ENCODE results near the gene TPCN1. TPM values are rescaled to one million over a fixed set of nuclear protein-coding genes. Genes with fewer than 3 reads are reported as not detected.

The TPCN1 gene
- total and polyA plus RNA-seq, 2 of the 13 experiments (the other 11 are each of a cell fraction or from before 2014, with no cell fraction given) = 8.0 to 26.8 TPM

DNA sequence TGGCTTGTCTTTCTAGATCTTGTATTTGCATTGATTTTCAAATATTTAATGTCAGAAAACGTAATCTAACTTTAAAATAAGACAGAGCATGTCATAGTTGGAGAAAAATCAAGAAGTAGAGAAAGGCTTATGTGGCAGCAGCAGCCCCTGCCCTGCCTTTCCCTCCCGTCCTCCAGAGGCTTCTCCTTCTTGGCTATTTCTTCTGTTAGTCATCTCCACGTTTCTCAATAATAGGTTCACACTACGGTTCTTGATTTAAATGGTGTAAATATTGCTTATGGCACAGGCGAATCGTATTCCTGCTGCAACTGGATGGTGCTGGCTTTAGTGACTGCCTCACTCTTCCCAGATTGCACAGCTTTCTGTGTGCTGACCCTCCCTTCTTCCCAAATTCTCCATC, 70.8 kb downstream of the TPCN1 start:
- H2AFZ ChIP-seq (ENCODE audit: low read length) = no peak overlapping the region
- no peak overlapping the region for H3K4me3 ChIP-seq (replicated peaks in 1 of 3; ENCODE audit: insufficient read depth in 1 of 3, low read depth in 2 of 3, low read length in 3 of 3)
- no peaks in the 10 kb centered on the region for H3K79me2 ChIP-seq (ENCODE audit: insufficient read depth, low read length)
- ATAC-seq (no peak), FAIRE-seq (no peak), DNase-seq (ENCODE audit: low spot score) (no peak)
- POLR2A ChIA-PET = no interaction called here
- in situ Hi-C loops (cut with HindIII; ENCODE audit: extremely low pct_ligation_motif_present, low pct_unique_long_range_greater_than_20kb) = no loop called here
- no peak overlapping the region for H3K4me2 ChIP-seq (ENCODE audit: low read depth, low read length)
- BruUV-seq (replicated peaks) = no TSS peak
- intact Hi-C loops (cut with micrococcal nuclease; ENCODE audit: unreplicated experiment) = no loop called here
- H3K27ac ChIP-seq (ENCODE audit: extremely low read length, insufficient read depth, low read length) = no peak overlapping the region
- H4K20me1 ChIP-seq (ENCODE audit: insufficient read depth, low read length) = no peaks in the 10 kb centered on the region
- H3K4me1 ChIP-seq (ENCODE audit: insufficient read depth, low read length) = peaks cover 4% of the 10 kb centered on the region
- peaks cover 11 to 15% of the 10 kb centered on the region in 2 experiments; a peak in 4 of 5 replicates for H3K36me3 ChIP-seq (replicated peaks in 1 of 2; ENCODE audit: control insufficient read depth in 1 of 2, insufficient read depth in 2 of 2, low read length in 2 of 2)
- 87% methylated on average over 6 of the region's 6 CpGs for WGBS (ENCODE audit: low lambda C conversion rate)
- no peaks in the 10 kb centered on the region for H3K27me3 ChIP-seq (ENCODE audit: control insufficient read depth in 1 of 2, insufficient read depth in 2 of 2, low read length in 2 of 2)
- TF ChIP-seq ZNF749 (CRISPR knock-in tag; IDR thresholded peaks at IDR 0.05; ENCODE audit: borderline replicate concordance) (no peak), EEA1 (CRISPR knock-in tag; IDR thresholded peaks at IDR 0.05; ENCODE audit: borderline replicate concordance) (no peak), DNMT3B (CRISPR knock-in tag; conservative IDR thresholded peaks at IDR 0.05) (no peak), CENPX (CRISPR knock-in tag; IDR thresholded peaks at IDR 0.05) (no peak), ZKSCAN8 (CRISPR knock-in tag; IDR thresholded peaks at IDR 0.05; ENCODE audit: borderline replicate concordance) (no peak), KDM2A (CRISPR knock-in tag; IDR thresholded peaks at IDR 0.05; ENCODE audit: borderline replicate concordance, low read depth) (no peak), HNRNPK (IDR thresholded peaks at IDR 0.05; ENCODE audit: low read depth, low read length, poor library complexity, severe bottlenecking) (no peak), PHF8 (CRISPR knock-in tag; IDR thresholded peaks at IDR 0.05) (no peak), MED8 (CRISPR knock-in tag; IDR thresholded peaks at IDR 0.05; ENCODE audit: insufficient replicate concordance) (no peak), ZNF670 (CRISPR knock-in tag; IDR thresholded peaks at IDR 0.05; ENCODE audit: borderline replicate concordance) (no peak), CEBPG (CRISPR knock-in tag; IDR thresholded peaks at IDR 0.05) (no peak)
- TF ChIP-seq, protein P1, sequence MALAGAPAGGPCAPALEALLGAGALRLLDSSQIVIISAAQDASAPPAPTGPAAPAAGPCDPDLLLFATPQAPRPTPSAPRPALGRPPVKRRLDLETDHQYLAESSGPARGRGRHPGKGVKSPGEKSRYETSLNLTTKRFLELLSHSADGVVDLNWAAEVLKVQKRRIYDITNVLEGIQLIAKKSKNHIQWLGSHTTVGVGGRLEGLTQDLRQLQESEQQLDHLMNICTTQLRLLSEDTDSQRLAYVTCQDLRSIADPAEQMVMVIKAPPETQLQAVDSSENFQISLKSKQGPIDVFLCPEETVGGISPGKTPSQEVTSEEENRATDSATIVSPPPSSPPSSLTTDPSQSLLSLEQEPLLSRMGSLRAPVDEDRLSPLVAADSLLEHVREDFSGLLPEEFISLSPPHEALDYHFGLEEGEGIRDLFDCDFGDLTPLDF (CRISPR knock-in tag; IDR thresholded peaks at IDR 0.05) = no peak
- TF ChIP-seq, protein P2, sequence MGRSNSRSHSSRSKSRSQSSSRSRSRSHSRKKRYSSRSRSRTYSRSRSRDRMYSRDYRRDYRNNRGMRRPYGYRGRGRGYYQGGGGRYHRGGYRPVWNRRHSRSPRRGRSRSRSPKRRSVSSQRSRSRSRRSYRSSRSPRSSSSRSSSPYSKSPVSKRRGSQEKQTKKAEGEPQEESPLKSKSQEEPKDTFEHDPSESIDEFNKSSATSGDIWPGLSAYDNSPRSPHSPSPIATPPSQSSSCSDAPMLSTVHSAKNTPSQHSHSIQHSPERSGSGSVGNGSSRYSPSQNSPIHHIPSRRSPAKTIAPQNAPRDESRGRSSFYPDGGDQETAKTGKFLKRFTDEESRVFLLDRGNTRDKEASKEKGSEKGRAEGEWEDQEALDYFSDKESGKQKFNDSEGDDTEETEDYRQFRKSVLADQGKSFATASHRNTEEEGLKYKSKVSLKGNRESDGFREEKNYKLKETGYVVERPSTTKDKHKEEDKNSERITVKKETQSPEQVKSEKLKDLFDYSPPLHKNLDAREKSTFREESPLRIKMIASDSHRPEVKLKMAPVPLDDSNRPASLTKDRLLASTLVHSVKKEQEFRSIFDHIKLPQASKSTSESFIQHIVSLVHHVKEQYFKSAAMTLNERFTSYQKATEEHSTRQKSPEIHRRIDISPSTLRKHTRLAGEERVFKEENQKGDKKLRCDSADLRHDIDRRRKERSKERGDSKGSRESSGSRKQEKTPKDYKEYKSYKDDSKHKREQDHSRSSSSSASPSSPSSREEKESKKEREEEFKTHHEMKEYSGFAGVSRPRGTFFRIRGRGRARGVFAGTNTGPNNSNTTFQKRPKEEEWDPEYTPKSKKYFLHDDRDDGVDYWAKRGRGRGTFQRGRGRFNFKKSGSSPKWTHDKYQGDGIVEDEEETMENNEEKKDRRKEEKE (IDR thresholded peaks at IDR 0.05) = no peak
- TF ChIP-seq, protein P3, sequence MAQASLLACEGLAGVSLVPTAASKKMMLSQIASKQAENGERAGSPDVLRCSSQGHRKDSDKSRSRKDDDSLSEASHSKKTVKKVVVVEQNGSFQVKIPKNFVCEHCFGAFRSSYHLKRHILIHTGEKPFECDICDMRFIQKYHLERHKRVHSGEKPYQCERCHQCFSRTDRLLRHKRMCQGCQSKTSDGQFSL (CRISPR knock-in tag; IDR thresholded peaks at IDR 0.05) = no peak
- CTCF ChIA-PET (ENCODE audit: low intra/inter-chr PET ratio, low total read pairs) = no interaction called here
- H3K9ac ChIP-seq (ENCODE audit: insufficient read depth, low read depth, low read length) = no peak overlapping the region
- H3K9me3 ChIP-seq (ENCODE audit: low read length) = no peaks in the 10 kb centered on the region
